Measurements from ENCODE around the gene OR10J4.
"Not testable (repeated sequence)": the region's sequence is repeated elsewhere in the genome, so short reads cannot be mapped to it uniquely, and the experiment has no call there.

Gene OR10J4

GRCh38 chr1:159431904-159432303 lies at the start of gene OR10J4:
OR10J4 (plus strand) TSS chr1:159432204.
- no peak for DNase-seq (ENCODE audit: low read depth)

DNA sequence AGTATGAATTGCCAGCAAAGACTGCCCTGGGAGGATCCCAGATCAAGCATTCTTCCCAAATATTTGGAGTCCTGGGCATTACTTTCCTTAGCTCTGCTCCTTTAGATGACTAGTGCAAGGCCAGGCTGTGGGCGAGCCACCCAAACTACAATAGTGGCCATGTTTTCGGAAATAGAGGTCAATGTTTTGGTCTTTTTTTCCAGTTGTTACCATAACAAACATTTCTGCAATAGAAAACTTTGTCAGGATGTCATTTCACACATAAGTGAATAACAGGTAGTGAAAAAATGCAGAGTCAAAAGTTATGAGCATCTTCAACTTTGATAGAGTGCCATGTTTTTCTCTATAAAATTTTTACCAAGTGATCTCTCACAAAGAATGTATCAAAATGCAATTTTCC lies 25.2 kb upstream of the OR10J4 start:
- DNase-seq (ENCODE audit: low read depth), result no peak

DNA sequence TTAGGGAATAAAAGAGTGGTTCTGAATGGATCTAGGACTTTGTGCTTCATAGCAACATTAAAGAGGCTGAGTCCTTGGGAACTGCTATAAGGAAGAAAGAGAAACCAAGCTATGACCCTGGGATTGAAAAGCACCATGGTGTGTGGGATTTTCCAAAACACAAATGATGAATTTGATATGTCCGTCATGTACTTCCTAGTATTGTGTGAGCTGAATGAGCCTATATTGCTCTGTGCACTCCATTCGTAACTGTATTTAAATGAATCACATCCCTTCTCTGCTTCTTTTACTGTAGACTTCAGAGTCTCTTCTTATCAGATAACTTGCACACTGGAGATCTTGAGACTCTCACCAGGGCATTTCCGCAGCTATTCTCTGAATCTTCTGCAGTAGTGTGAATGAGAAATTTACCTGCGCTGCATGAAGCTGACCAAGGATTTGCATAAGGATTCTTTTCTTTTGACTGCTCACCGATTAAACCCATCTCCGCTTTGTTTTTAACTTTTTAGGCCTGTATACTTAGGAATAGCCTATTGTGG lies 23.1 kb upstream of the OR10J4 start:
- DNase-seq (ENCODE audit: low read depth), result no peak

- no peak for DNase-seq (ENCODE audit: low read depth)
Observed at GRCh38 chr1:159421821-159422220, 10.2 kb upstream of the OR10J4 start.

DNA sequence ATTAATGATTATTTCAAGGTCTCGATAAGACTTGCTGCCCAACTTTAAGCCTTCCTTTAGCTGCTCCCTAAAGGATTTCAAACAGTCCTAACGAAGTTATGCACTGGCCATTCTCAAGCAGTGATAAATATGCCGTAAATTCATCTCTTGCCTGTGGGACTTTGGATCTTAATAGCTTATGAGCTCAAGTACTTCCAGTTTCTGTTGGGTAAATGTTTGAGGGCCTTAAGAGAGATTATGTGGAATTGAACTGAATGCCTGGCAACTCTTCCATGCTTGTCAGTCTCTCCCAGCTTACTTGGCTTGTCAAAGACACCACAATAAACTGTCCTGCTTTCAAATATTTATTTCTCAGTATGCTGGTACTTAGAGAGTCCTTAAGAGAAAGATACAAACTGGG lies 3.5 kb upstream of the OR10J4 start:
- no peak for DNase-seq (ENCODE audit: low read depth)

DNA sequence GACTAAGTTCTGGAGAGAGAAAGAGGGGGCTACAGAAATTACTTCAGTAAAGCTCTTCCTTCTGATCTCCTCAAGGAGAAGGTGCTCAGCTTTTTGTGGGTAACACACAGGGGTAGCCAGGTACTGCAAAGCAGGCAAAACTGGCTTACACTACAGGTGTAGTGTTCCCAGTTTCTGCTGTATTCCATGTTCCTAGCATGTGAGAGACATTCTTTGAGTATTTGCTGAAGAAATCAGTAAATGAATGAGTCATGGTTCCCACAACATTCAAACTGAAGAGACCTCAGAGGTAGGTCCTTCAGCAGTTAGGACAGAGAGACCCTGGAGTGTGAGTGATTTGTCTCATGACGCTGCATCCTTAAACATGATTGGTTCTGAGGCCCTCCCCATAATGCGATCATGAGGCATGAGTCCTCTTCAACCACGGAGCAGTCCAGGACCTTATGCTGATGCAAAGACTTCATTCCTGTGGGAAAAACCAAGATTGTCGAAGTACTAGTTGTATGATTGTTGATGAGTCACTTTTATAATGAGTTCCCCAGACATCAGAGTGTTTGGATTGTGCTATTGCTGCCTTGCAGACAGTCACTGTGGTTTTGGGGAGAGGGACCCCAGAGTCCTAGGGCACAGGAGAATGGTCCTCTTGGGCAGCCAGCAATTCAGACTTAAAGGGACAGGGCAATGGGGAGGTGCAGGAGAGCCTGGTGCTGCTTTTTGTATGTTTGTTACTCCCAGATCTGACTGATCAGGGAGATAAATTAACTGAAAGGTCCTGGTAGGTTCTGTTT lies 2.7 kb upstream of the OR10J4 start:
- DNase-seq (ENCODE audit: low read depth), result no peak

GRCh38 chr1:159430985-159431384 lies 1.0 kb upstream of the OR10J4 start:
- DNase-seq (ENCODE audit: low read depth), result no peak

DNA sequence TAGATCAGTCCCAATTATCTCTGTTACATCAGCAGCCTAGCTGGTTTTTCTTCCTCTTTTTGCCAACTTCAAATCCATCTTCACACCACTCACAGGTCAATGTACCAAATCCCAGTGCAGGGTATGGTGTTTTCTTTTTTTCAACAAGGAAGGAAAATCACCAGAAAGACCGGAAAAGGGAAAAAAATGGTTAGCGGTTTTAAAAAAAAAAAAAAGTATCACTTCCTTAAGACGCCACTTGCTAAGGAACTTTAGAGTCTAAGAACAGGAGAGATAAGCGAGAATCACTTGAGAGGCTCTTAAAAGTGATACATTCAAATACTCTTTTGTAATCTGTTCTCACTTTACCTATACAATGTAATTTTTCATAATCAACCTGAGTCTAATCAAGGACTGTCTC lies 4.5 kb downstream of the OR10J4 start:
- no peak for DNase-seq (ENCODE audit: low read depth)

DNA sequence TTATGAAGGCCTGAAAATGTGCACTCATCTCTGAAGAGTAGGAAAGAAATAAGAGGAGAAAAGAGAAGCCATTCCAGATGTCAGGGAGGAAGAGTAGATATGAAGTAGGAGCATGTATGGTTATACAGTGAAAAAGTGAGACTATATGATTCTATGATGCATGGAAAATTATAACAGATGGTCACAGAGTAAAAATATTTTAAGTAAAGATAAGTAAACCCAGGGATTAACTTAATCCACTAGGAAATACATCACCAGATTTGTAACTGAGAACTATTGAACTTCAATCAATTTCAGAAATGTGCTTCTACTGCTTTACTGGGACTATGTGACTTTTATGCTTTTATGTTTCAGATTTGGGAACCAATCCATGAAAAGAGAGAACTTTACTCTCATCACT lies 7.4 kb downstream of the OR10J4 start, which contains the start of gene OR10J1:
TSS of gene OR10J1 (plus strand) at position 301 of the 400 bp plus-strand sequence. CDS start at position 371, 70 bp downstream.
- no peak for DNase-seq (ENCODE audit: low read depth)

DNA sequence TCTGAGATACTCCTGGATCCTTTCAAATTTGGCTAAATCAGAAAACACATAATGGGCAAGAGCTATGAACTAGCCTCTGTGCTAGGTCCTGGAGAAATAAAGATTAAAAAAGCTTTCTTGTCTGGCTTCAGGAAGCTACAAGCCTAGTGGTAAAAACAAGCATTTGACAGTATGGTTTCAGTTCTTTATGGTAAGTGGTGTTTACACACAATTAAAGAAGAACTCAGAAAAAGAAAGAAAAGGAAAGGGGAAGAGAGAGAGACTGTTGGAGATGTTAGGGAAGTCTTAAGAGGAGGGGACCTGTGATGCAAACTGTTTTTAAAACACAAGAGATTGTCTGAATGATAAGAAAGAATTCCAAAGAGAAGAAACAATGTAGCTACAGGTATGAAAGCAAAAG lies 9.4 kb downstream of the OR10J4 start:
- no peak for DNase-seq (ENCODE audit: low read depth)

DNA sequence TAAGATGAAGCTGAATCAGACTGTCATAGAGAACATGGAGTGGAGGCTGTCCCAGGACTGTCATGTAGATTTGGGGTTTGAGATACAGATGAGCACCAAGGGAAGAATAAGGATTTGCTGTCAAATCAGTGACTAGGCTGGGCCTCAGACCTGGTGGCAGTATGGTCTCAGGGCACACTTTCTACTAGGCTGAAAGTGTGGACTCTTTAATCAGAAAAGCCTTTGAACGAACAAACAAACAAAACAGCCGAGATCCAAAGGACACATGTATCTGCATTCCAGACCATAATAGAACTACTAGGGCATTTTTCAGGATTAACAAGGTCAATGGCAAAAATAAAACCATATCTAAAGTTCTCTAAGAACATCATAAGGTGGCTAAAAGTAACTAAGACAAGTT lies 10.4 kb downstream of the OR10J4 start:
- no peak for DNase-seq (ENCODE audit: low read depth)

DNA sequence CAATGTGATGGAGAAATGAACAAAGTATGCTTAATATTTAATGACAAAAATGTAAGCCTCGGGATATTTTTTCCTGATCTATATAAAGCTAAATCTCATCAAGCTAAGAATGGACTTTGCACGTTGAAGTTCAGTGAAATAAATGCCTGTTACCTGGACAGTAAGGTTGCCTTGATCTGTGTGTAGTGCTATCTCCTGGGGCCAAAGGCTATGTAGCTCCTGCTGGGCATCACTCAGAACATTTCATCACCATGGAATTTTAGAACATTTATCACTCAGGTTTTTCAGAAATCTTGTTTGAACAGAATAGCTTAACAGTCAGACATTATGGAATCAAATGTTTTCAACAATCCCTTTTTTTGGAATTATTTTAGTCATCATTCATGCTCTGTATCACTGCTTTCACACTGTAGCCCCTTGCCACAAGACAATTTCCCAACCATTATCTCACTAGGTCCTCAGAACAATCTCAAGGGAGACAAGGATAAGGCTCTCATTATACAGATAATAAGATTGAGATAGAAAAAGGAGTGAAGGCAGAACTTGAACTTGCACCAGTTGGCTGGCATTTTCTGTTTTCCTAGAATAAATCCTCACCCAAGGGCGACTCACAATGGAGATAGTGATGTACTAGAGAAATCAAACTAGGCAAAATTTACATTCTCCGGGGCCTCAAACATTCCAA lies 11.2 kb downstream of the OR10J4 start:
- DNase-seq (ENCODE audit: low read depth), result no peak

- DNase-seq (ENCODE audit: low read depth), result no peak
Observed at GRCh38 chr1:159444511-159444910, 12.5 kb downstream of the OR10J4 start.

DNA sequence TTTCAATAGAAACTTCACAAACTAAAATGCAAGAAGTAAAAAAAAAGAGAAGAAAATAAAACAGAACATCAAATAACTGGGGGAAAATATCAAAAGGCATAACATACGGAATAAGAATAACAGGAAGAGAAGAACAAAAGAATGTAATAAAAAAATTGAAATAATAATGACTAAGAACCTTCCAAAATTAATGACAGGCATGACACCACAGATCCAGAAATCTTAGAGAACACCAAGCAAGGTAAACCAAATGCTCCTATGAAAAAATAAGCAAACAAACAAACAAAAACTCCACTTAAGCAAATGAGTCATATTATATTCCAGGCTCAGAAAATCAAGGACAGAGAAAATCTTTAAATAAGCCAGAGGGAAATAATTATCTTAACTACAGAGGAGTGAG lies 16.2 kb downstream of the OR10J4 start:
- DNase-seq (ENCODE audit: low read depth), result no peak

DNA sequence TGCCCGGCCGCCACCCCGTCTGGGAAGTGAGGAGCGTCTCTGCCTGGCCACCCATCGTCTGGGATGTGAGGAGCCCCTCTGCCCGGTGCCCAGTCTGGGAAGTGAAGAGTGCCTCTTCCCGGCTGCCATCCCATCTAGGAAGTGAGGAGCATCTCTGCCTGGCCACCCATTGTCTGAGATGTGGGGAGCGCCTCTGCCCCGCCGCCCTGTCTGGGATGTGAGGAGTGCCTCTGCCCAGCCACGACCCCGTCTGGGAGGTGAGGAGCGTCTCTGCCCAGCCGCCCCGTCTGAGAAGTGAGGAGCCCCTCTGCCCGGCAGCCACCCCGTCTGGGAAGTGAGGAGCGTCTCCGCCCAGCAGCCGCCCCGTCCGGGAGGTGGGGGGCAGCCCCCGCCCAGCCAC lies 17.6 kb downstream of the OR10J4 start:
- not testable (repeated sequence) for DNase-seq (ENCODE audit: low read depth)

DNA sequence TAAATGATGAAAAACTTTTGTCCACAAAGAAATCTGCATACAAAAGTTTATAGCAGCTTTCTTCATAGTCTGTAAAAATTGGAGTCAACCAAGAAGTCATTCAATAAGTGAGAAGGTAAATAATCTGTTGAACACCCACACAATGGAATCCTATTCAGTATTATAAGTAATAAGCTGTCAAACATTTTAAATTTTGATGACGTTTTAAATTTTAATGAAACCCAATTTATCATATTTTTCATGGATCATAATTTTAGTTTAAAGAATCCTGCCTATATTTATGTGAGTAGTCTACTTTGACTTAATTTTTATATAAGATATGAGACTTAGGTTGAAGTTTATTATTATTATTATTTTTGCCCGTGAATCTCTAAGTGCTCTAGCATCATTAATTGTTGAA lies 27.5 kb downstream of the OR10J4 start:
- no peak for DNase-seq (ENCODE audit: low read depth)

GRCh38 chr1:159465191-159465603 lies 33.2 kb downstream of the OR10J4 start:
- no peak for DNase-seq (ENCODE audit: low read depth)

GRCh38 chr1:159468321-159468720 lies 36.3 kb downstream of the OR10J4 start:
- no peak for DNase-seq (ENCODE audit: low read depth)

GRCh38 chr1:159469921-159470533 lies 38.0 kb downstream of the OR10J4 start:
- DNase-seq (ENCODE audit: low read depth), result no peak

- no peak for DNase-seq (ENCODE audit: low read depth)
Observed at GRCh38 chr1:159473335-159473734, 41.3 kb downstream of the OR10J4 start.

- DNase-seq (ENCODE audit: low read depth), result no peak
Observed at GRCh38 chr1:159474926-159475325, 42.9 kb downstream of the OR10J4 start.
